Progenitor cell of endocrine pancreas (in vitro differentiated cells): Measurements from ENCODE around the gene MPDZ. TPM values are rescaled to one million over a fixed set of nuclear protein-coding genes. Genes with fewer than 3 reads are reported as not detected.
A peak's percentile ranks its signal among the peaks of the same experiment; 100 is the strongest.

Source experiments
- DNase-seq: peaks from one replicate; pipeline ENCODE4 v3.0.0; 2021; ENCODE audit warnings: low spot score; ENCODE audit not compliant: unreplicated experiment
- H3K27ac Mint-ChIP-seq: 2 replicates; pipeline ENCODE4 v1.8.0; 2021; ENCODE audit warnings: mild to moderate bottlenecking, moderate library complexity, mixed read lengths
- H3K27me3 Mint-ChIP-seq: 2 replicates; pipeline ENCODE4 v1.8.0; 2021; ENCODE audit warnings: mixed read lengths
- H3K36me3 Mint-ChIP-seq: 2 replicates; pipeline ENCODE4 v1.8.0; 2022; ENCODE audit warnings: mixed read lengths; ENCODE audit not compliant: insufficient read depth
- H3K4me1 Mint-ChIP-seq: 2 replicates; pipeline ENCODE4 v1.8.0; 2021; ENCODE audit warnings: low read depth, mixed read lengths
- H3K4me3 Mint-ChIP-seq: 2 replicates; pipeline ENCODE4 v1.8.0; 2021; ENCODE audit warnings: low read depth, mild to moderate bottlenecking, moderate library complexity, mixed read lengths
- H3K9me3 Mint-ChIP-seq: 2 replicates; pipeline ENCODE4 v1.8.0; 2021; ENCODE audit warnings: low read depth, mixed read lengths
- long read RNA-seq: library from polyadenylated mRNA; unstranded; transcript quantifications from one replicate; pipeline ENCODE4 v2.0.0, GENCODE V29; 2020
- total RNA-seq: library from RNA; stranded (reverse); gene quantifications from 2 replicates; pipeline ENCODE4 v1.2.1, GENCODE V29; 2021
- TF ChIP-seq, protein P1 (sequence below): fragments of 200-600 bp; sonication (generic); IDR thresholded peaks from one replicate; pipeline ENCODE4 v1.5.0; 2021; ENCODE audit warnings: antibody characterized with exemption, mild to moderate bottlenecking; ENCODE audit not compliant: unreplicated experiment

MPDZ gene
- total RNA-seq, result 65.1 and 67.2 TPM in 2 replicates
- long read RNA-seq, partial matches to known transcripts, result 66 of 88 reads
- long read RNA-seq, other reads (novel, unspliced or antisense), result 21 of 88 reads

- peak within 1 kb of the TSS; percentile 99 for H3K27ac Mint-ChIP-seq
- no peaks in the 10 kb centered on the region for H3K36me3 Mint-ChIP-seq
- TF ChIP-seq, protein P1, sequence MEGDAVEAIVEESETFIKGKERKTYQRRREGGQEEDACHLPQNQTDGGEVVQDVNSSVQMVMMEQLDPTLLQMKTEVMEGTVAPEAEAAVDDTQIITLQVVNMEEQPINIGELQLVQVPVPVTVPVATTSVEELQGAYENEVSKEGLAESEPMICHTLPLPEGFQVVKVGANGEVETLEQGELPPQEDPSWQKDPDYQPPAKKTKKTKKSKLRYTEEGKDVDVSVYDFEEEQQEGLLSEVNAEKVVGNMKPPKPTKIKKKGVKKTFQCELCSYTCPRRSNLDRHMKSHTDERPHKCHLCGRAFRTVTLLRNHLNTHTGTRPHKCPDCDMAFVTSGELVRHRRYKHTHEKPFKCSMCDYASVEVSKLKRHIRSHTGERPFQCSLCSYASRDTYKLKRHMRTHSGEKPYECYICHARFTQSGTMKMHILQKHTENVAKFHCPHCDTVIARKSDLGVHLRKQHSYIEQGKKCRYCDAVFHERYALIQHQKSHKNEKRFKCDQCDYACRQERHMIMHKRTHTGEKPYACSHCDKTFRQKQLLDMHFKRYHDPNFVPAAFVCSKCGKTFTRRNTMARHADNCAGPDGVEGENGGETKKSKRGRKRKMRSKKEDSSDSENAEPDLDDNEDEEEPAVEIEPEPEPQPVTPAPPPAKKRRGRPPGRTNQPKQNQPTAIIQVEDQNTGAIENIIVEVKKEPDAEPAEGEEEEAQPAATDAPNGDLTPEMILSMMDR, result no peak
- DNase-seq, result peak; percentile 66
- peak within 1 kb of the TSS; percentile 98 for H3K4me3 Mint-ChIP-seq
- no peaks in the 10 kb centered on the region for H3K9me3 Mint-ChIP-seq
- H3K4me1 Mint-ChIP-seq, result peaks cover 12% of the 10 kb centered on the region
- H3K27me3 Mint-ChIP-seq, result no peaks in the 10 kb centered on the region
These were observed at the start of gene MPDZ for GRCh38 chr9:13279284-13280141. MPDZ (minus strand) TSS chr9:13279692; CDS start chr9:13250315, 29,377 bp downstream.

DNA sequence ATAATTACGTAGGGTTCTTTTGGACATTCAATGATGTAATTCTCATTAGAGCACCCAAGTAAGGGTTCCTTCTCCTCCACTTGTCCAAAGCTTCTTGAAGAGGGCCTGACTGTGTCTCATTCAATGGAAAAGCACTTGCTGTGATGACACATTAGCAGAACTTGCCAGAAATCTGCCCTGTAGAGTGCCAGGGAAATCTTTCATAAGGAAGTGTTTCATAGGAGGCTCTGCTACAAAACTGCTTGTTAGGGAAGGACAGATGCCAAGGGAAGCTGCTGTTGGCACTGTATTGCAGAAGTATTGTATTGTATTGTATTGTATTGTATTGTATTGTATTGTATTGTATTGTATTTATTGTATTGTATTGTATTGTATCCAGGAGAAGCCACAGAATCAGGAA is 45.5 kb upstream of the MPDZ start:
- H3K9me3 Mint-ChIP-seq, result no peaks in the 10 kb centered on the region
- TF ChIP-seq, protein P1, result no peak
- H3K4me3 Mint-ChIP-seq, result no peak overlapping the region
- no peaks in the 10 kb centered on the region for H3K36me3 Mint-ChIP-seq
- H3K27ac Mint-ChIP-seq, result no peak overlapping the region
- H3K4me1 Mint-ChIP-seq, result no peaks in the 10 kb centered on the region
- DNase-seq, result no peak
- no peaks in the 10 kb centered on the region for H3K27me3 Mint-ChIP-seq

GRCh38 chr9:13322828-13323550 is 43.5 kb upstream of the MPDZ start:
- Mint-ChIP-seq H3K27me3 (no peaks in the 10 kb centered on the region), H3K9me3 (peaks cover 4% of the 10 kb centered on the region), H3K27ac (no peak overlapping the region), H3K36me3 (no peaks in the 10 kb centered on the region), H3K4me1 (no peaks in the 10 kb centered on the region), H3K4me3 (no peak overlapping the region)
- DNase-seq, result no peak
- TF ChIP-seq, protein P1, result no peak

- H3K9me3 Mint-ChIP-seq, result peaks cover 8% of the 10 kb centered on the region
- H3K27ac Mint-ChIP-seq, result no peak overlapping the region
- no peak for DNase-seq
- peaks cover 1% of the 10 kb centered on the region for H3K36me3 Mint-ChIP-seq
- no peaks in the 10 kb centered on the region for H3K4me1 Mint-ChIP-seq
- H3K4me3 Mint-ChIP-seq, result no peak overlapping the region
- H3K27me3 Mint-ChIP-seq, result no peaks in the 10 kb centered on the region
- TF ChIP-seq, protein P1, result no peak
These were observed 38.5 kb upstream of the MPDZ start for GRCh38 chr9:13318027-13318426.

GRCh38 chr9:13296972-13297371 is 17.5 kb upstream of the MPDZ start:
- TF ChIP-seq, protein P1, result no peak
- no peak overlapping the region for H3K27ac Mint-ChIP-seq
- DNase-seq, result no peak
- no peaks in the 10 kb centered on the region for H3K27me3 Mint-ChIP-seq
- H3K36me3 Mint-ChIP-seq, result no peaks in the 10 kb centered on the region
- H3K9me3 Mint-ChIP-seq, result peaks cover 7% of the 10 kb centered on the region
- no peaks in the 10 kb centered on the region for H3K4me1 Mint-ChIP-seq
- H3K4me3 Mint-ChIP-seq, result no peak overlapping the region
